GM13976 (cell line): ENCODE results near the gene ME3.

Experiments used
- DNase-seq: peaks from one replicate; pipeline ENCODE4 v3.0.0; 2012; ENCODE audit warnings: low spot score
- in situ Hi-C: fragments of 300-500 bp; cut with MboI; formaldehyde crosslinking; loops from one replicate; pipeline ENCODE4 v1.12.0; 2022; ENCODE audit warnings: low sequenced_read_pairs, mixed read lengths, inconsistent platforms; ENCODE audit not compliant: unreplicated experiment
- TF ChIP-seq, protein P1 (sequence below): IDR thresholded peaks from 2 replicates; pipeline ENCODE4 v1.5.1; 2012; ENCODE audit warnings: borderline replicate concordance, mild to moderate bottlenecking; ENCODE audit not compliant: insufficient read depth; ENCODE audit errors: extremely low read depth, missing control alignments, control extremely low read depth

The ME3 gene

DNA sequence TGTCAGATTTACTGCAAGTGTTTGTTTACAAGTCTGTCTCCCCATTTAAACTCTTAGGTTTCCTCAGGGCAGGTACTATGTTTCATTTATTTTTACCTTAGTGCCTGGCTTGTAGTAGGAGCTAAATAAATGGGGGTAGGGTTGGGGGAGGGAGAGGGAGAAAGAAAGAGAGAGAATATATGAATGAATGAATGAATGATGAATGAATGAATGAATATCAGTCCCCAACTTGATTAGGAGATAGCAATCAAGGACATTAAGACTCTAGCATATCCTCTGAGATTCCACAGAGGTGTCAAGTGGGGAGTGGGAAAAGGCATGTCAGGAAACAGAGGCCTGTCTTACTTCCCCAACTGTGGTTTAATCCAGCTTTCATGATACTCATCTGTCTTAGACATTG, 83.2 kb downstream of the ME3 start:
- in situ Hi-C loops: no loop called here
- TF ChIP-seq, protein P1, sequence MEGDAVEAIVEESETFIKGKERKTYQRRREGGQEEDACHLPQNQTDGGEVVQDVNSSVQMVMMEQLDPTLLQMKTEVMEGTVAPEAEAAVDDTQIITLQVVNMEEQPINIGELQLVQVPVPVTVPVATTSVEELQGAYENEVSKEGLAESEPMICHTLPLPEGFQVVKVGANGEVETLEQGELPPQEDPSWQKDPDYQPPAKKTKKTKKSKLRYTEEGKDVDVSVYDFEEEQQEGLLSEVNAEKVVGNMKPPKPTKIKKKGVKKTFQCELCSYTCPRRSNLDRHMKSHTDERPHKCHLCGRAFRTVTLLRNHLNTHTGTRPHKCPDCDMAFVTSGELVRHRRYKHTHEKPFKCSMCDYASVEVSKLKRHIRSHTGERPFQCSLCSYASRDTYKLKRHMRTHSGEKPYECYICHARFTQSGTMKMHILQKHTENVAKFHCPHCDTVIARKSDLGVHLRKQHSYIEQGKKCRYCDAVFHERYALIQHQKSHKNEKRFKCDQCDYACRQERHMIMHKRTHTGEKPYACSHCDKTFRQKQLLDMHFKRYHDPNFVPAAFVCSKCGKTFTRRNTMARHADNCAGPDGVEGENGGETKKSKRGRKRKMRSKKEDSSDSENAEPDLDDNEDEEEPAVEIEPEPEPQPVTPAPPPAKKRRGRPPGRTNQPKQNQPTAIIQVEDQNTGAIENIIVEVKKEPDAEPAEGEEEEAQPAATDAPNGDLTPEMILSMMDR: no peak
- DNase-seq: no peak

DNA sequence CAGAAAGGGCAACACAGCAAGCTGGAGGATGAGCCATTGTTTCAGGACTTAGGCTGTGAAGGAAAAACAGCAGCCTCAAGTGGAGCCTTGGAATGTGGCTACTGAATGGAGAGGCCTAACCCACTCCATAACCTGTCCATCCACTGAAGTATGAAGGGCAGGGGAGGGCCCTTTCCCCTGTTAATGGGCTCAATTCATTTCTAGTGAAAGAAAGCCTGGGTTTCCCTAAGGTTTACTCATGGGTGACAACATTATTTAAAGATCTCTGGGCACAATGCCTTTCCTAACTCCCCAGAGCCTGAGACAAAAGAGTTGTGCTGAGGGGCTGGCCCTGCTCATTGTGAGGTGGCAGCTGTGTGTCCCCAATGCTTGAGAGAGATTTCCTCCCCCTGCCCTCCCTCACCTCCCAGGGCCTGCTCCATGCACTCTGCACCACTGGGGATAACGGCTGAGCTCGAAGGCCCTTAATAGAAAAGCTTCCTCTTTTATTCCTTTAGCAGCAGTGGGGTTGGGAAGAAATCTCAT, 83.8 kb downstream of the ME3 start:
- in situ Hi-C loops: no loop called here
- TF ChIP-seq, protein P1: no peak
- no peak for DNase-seq

DNA sequence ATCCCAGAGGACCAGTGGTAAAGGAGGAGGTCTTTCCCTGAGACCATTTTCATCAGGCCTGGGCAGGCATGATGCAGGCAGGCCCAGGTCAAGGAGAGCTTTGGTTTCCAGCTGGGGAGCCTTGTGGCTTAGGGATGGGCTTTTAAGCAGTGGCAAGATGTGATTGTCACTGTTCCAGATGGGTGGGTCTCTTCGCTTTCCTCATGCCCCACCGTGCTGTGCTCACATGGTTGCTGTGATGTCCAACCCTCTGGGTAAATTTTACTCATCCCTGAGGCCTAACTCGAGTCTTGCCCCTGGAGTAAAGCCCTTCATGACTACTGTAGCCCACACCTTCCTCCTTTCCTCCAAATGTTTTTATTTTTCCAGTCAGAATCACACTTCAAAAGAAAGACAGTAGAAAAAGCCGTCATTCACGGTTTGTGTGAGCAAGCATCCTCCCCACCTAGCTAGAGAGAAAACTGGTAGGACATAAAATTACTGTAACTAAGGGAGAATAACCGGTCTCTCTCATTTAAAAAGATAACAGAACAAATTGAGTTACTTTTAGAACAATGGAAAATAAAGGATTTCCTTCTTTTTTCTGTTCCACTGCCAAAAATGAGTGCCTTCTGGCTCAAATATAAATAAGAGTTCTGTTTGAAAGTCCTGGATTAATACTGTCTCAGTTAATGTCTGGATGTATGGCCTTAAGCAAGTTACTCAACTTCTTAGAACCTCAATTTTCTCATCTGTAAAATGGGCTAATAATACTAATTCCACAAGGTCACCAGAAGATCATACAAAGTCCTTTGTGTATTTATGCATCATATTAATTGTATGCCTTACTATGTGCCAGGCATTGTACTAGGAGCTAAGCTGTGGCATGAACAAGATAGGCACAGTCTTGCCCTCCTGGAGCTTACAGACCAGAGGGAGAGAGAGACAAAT, 84.9 kb downstream of the ME3 start:
- DNase-seq: no peak
- TF ChIP-seq, protein P1: no peak
- in situ Hi-C loops: no loop called here

DNA sequence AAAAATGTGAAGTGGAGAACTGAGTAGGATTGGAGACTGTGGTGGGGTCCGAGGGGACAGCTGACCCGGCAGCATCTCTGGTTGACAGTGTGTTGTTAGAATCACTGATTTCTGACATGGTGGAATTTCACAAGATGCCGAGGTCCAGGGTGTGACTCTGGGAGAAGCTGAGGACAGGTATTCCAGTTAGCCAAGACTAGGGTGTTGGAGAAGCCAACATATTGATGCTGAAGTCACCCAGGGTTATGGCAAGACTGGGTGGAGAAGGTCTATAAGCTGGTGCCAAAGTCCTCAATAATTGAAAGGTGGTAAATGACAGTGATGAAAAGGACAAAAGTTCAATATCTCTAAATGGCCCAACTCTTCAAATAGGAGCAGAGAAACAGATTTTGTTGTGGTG, 86.1 kb downstream of the ME3 start:
- no peak for DNase-seq
- in situ Hi-C loops: no loop called here

DNA sequence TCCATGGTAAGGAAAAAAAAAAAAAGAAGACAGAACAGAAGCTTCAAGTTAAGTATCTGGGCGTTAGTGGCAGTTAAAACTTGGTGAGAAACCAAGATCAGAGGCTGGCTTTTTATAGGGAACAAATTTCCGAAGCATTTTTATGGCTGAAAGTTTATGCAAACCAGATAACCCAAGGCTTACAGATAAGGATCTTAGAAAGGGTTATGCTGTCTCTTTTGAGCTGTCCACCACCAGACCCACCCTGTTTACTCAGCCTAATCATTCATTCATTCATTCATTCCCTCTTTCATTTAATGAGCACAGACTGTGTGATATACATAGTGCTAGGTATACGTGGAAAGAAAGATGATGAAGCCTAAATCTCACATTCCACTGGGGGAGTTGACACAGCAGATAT, 89.5 kb downstream of the ME3 start:
- TF ChIP-seq, protein P1: no peak
- DNase-seq: no peak
- in situ Hi-C loops: no loop called here

More for the DNA sequence above, 86.1 kb downstream of the ME3 start:
- TF ChIP-seq, protein P1: no peak

DNA sequence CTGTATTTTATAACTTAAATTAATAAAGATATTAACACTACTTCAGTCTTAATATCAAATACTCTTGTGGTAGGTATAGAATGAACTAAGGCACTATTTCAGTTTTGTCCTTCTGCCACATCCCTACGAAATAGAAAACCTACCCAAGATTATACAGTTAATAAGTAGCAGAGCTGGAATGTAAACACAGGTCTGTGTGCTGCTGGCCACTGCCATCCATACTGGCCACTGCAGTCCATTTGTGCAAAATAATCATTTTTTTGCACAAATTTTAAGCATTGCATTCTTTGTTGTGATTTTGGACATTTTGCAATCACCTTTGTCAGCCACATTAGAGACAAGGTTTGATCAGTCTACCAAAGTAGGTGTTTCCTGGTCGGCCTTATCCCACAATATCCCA, 91.9 kb downstream of the ME3 start:
- TF ChIP-seq, protein P1: no peak
- in situ Hi-C loops: no loop called here
- no peak for DNase-seq
